T-helper 9 cell (primary cell): ENCODE data around the gene MYCBP2.
"Not testable (repeated sequence)": the region's sequence is repeated elsewhere in the genome, so short reads cannot be mapped to it uniquely, and the experiment has no call there.

Source experiments
- DNase-seq: peaks from one replicate; pipeline ENCODE4 v3.0.0-alpha.2; 2020

MYCBP2 gene

DNA sequence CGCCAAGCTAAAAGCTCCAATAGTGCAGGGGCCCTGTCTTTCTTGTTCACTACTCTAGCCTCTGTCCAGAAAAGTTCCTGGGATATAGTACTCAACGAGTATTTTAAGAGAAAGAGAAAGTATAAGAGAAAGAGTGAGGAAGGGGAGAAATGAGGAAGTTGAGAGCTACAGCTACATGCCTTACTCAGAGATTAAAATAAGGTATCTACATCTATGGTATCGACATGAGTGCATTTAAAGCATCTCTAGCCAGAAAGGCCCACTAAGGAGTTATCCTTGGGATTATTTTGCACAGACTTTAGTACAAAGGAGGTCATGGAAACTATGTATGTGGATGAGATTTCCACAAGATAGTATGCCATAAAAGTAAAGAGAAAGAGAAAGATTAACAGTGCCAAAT, 28.5 kb downstream of the MYCBP2 start:
- DNase-seq: no peak

DNA sequence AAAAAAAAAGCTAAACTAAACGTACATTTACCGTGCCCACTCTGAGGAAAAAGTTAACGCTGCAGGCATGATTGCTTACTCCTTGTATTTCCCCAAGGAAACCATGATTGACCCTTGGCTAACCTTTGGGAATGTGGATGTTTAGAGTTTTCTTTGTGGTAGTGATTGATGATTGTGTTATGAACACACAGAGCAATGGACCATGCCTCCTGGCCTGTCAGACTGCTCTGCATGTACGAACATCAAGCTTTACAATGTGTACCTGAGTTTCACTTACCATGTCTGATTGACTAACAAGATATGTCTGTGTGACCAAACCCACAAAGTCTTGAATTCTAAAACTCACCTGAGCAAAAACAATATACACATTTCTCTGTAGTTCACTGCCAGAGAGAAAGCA, 35.1 kb downstream of the MYCBP2 start:
- no peak for DNase-seq

DNA sequence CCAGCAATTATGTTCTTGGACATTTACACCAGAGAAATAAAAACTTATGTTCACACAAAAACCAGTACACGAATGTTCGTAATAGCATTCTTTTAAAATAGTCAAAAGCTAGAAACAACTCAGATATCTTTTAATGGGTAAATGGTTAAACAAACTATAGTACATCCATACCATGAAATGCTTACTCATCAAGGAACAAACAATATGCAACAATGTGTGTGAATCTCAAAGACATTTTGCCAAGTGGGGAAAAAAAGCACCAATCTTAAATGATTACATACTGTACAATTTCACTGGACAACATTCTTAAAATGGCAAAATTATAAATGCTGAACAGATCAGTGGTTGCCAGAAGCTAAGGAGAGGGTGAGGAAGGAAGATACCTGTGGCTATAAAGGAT, 36.6 kb downstream of the MYCBP2 start:
- DNase-seq: no peak

GRCh38 chr13:77289851-77290250, 37.0 kb downstream of the MYCBP2 start:
- no peak for DNase-seq

DNA sequence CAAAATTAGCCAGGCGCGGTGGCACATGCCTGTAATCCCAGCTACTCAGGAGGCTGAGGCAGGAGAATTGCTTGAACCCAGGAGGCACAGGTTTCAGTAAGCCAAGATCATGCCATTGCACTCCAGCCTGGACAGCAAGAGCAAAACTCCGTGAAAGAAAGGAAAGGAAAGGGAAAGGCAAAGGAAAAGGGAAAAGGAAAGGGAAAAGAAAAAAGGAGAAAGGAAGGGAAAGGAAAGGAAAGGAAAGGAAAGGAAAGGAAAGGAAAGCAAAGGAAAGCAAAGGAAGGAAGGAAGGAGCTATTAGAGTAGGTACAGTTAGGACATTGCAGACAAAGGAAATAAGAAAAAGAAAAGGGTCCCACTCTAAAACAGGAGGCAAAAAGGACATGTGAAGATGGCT, 41.3 kb downstream of the MYCBP2 start:
- DNase-seq: not testable (repeated sequence)

DNA sequence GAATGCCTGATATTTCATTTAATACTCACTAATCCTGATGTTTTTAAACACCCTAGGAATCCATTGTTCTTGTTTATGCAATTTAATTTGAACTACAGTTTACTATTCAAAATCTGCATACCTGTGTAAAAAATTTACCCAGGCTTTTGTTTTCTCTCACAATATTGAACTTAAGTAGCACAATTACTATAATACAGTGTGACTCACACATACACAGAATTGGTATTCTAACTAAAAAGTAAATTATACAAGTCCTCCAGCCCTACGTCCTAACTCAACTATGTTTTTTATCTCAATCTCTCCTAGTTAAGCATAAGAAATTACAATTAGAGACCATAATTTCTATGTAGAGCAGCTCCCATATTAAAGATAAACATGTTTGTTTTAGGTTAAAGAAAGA, 41.8 kb downstream of the MYCBP2 start:
- no peak for DNase-seq

- DNase-seq: no peak
These were observed 52.8 kb downstream of the MYCBP2 start for GRCh38 chr13:77274126-77274525.

GRCh38 chr13:77269141-77269540, 57.8 kb downstream of the MYCBP2 start:
- no peak for DNase-seq

- DNase-seq: no peak
These were observed 59.5 kb downstream of the MYCBP2 start for GRCh38 chr13:77267362-77267761.

DNA sequence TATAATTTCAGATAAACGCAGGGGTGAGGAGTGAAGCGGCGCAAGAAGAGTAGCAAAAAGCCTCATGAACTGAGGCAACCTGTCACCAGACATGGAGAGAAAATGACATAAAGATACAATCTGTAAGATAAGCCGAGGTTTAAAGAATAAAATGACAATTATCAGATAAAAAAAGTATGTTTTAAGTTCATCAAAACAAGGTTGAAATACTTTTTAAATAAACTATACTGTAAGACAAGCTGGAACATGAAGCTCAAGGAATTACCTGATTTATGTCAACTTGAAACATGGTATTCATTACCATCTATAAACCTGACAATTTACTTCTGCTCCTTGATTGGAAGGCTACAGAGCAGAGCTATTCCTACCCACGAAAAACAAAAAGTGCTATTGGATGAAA, 61.6 kb downstream of the MYCBP2 start:
- DNase-seq: no peak

DNA sequence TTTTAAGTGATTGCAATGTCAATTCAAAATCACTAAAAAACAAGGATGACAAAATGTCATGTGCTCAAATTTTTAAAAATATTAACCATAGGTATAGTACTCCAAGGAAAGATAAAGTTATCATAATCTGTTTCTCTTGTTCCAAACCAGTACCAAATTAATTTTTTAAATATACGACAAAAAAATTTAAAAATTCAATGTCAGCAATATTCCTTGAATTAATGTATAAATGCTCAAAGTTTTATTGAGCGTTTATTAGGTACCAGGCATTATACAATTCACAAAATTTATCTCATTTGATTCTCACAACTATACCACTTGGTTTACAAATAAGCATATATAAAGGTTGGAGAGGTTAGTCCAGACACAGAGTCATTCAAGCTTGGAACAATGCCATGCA, 64.7 kb downstream of the MYCBP2 start:
- no peak for DNase-seq

DNA sequence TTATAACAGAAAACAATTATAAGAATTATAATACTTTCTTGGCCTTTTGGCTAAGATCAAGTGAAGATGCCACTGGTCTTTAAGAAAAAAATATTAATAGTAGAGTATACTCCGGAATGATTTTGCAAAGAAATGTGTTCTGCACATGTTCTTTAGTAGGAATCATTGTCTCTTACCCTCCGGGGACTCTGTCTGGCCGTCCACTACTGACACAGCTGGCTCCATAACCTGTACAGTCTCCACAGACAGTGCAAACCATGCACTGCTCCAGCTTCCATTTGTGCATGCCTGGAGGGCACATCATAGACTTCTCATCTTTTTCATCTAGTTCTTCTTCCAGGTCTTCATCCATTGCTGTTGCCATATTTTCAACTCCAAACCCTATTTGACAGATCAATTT, 75.9 kb downstream of the MYCBP2 start:
- no peak for DNase-seq

DNA sequence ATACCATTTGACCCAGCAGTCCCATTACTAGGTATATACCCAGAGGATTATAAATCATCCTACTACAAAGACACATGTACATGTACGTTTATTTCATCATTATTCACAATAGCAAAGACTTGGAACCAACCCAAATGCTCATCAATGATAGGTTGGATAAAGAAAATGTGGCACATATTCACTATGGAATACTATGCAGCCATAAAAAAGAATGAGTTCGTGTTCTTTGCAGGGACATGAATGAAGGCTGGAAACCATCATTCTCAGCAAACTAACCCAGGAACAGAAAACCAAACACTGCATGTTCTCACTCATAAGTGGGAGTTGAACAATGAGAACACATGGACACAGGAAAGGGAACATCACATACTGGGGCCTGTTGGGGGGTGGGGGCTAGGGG, 81.7 kb downstream of the MYCBP2 start:
- DNase-seq: not testable (repeated sequence)

GRCh38 chr13:77239312-77239711, 87.6 kb downstream of the MYCBP2 start:
- no peak for DNase-seq

GRCh38 chr13:77235456-77236022, 91.4 kb downstream of the MYCBP2 start:
- no peak for DNase-seq

DNA sequence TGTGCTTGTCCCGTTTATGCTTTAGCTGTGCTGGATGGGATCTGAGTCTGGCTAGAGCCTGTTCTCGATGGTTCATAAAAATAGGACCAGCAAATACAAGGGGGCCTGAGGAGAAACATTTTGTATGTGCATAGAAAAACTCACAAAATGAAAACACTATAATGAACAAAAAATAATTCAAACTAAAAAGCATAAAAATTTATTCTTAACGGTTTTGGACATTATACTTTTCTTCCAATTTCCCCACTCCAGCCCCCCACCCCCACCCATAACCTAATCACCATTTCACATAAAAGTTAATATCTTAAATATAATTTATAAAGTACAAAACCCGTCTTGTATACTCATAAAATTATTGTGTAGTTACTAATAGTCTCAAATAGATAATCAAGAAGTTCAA, 93.7 kb downstream of the MYCBP2 start:
- no peak for DNase-seq

DNA sequence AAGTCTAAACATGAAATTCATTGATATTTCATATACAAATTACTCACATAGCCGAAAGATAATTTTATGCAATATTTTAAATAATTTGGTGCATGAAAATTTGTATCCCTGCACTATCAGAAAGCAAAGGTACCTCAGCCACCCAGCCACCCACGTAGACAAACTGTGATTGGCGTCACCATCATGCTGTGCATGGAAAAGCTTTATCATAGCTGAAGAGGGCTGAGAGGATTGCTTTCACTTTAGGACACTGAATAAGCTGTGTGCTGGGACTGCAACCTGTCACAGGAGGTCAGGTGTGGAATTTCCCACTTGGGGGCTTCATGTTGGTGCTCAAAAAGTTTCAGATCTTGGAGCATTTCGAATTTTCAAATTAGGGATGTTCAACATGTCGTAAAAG, 96.3 kb downstream of the MYCBP2 start:
- no peak for DNase-seq

- no peak for DNase-seq
These were observed 100.9 kb downstream of the MYCBP2 start for GRCh38 chr13:77225946-77226345.

DNA sequence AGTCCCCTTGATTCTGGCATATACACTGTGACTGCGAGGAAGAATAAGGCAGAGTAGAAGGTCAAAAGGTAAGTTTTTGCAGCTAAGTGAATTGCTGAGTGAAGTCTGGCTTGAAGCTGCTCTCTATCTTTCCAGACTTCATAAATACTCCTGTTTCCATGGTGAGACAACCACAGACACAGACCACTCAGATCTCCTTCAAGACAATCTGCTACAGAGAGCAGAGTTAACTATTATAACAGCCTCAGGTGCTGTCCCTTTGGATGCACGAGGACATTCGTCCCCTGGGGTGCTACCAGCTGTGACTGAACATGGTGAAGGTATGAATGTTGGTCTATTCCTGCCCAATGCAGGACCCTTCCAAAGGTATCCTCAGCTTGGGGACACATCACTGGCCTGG, 104.0 kb downstream of the MYCBP2 start:
- DNase-seq: no peak

DNA sequence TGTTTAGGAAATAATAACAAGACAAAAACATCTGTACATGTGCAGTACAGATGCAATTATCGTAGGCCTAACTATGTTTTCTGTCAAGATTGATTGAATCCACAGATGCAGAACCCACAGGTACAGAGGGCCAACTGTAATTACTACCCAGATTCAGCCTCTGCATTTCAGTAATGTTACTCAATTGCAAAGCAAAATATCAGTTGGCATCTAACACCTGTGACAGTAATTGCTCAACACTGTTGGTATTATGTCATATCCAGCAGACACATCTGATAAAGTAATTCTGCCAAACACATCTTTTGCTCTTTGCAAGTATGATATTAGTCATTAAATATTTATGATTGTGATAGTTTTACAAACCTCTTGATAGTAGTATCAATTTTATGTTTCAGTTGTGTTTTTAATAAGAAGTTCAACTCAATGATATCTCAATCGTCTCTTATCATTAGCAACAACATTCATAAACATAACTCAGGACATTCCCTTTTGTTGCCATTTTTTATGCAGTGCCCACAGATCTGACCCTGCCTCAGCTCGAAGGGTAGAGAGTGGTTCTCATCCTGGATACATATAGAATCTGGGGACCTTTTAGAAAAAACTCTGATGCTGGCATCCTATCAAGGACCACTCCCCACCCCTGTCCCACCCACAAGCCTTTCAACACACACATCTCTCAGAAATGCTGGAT, 104.7 kb downstream of the MYCBP2 start:
- DNase-seq: no peak

GRCh38 chr13:77219401-77219800, 107.5 kb downstream of the MYCBP2 start:
- no peak for DNase-seq

DNA sequence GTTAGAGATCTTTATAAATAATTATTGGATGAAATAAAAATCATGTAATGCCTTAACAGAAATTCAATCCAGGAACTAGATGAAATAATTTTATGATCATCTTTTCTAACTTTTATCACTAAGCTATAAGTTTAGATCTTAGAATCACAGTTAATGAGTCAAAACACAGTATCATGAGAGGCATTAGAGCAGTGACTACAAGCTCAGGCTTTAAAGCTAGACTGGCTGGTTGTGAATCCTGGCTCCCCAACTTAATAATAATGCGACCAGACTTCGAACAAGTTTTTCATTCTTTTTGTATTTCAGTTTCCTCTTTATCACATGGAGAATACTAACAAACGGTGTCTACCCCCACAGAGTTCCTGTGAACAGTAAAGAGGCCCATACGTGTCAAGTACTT, 108.6 kb downstream of the MYCBP2 start:
- no peak for DNase-seq

- DNase-seq: no peak
These were observed 111.4 kb downstream of the MYCBP2 start for GRCh38 chr13:77215543-77215942.

DNA sequence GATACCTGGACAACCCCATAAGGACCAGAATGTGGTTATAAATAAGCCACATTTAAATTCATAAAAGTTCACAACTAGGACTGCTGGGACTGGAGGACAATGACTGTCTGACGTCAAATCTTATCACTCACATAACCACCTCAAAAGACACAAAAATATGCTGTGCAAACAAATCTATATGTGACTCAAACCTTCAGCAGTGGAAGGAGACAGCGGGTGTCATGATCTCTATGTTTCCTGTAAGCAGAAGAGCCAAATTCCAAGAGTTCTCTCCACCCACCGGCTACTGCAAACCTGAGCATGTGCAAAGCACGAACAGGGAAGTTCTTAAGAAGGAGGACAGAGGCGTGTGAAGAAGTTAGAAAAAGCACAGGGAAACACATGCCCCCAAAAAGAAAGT, 113.2 kb downstream of the MYCBP2 start:
- no peak for DNase-seq

DNA sequence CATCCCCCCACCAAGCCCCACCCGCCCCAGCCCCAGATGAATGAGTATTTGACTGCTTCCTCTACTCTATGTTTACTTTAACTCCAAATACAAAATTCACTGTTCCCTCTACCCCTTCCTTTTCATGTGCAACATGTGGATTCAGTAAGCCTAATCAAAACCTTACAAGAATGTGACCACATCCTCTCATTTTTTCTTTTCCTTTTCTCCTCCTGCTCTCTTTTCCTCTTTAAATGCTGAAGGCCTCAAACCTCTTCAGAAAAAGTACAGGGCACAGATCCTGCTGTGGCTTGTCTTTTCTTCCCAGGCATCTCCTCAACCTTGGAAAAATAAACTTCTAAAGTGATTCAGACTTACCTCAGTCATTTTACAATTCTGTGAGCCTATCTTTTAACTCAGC, 119.0 kb downstream of the MYCBP2 start:
- DNase-seq: no peak
